Fibroblast of pulmonary artery (primary cell): Measurements from ENCODE around the gene RFNG.

Experiments
- DNase-seq: peaks from one replicate; pipeline ENCODE4 v3.0.0-alpha.2; 2010; ENCODE audit warnings: low read depth
- H3K4me3 ChIP-seq: replicated peaks from 2 replicates; pipeline ENCODE4 v1.5.1; 2011; ENCODE audit warnings: low read depth, mild to moderate bottlenecking, control low read depth, low read length, moderate library complexity
- TF ChIP-seq, protein P1 (sequence below): IDR thresholded peaks from 2 replicates; pipeline ENCODE4 v1.5.1; 2011; ENCODE audit warnings: mild to moderate bottlenecking, control low read depth, low read length, inconsistent platforms; ENCODE audit errors: missing control alignments

The RFNG gene

DNA sequence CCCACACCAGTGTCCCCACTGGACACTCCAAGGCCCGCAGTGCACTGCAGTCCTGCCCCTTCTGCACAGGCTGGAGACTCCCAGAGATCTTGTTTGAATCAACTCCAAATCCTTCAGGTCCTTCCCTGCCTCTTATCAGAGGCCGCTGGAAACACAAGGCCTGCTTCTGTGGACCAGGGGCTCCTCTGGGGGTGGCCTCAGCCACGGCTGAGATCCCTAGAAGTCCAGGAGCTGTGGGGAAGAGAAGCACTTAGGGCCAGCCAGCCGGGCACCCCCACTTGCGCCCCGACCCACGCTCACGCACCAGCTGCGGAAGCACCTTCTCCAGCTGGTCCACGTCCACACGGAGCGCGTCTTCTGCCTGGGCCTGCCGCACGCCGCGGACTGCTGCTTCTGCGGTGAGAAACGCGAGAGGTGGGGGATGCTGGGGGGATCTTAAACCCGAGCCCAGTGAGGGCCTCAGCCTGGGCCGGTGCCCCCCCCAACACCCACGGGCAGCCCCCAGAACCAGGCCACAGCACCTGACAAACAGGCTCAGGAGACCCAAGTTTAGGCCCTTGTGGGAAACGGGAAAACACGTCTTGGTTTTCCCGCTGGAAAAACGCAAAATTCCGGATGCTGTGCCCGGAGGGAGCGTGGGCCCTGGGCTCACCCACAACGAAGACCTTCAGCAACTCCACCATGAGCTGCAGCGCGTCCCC, 32.5 kb downstream of the RFNG start:
- H3K4me3 ChIP-seq, result no peak overlapping the region
- DNase-seq, result no peak
- TF ChIP-seq, protein P1, sequence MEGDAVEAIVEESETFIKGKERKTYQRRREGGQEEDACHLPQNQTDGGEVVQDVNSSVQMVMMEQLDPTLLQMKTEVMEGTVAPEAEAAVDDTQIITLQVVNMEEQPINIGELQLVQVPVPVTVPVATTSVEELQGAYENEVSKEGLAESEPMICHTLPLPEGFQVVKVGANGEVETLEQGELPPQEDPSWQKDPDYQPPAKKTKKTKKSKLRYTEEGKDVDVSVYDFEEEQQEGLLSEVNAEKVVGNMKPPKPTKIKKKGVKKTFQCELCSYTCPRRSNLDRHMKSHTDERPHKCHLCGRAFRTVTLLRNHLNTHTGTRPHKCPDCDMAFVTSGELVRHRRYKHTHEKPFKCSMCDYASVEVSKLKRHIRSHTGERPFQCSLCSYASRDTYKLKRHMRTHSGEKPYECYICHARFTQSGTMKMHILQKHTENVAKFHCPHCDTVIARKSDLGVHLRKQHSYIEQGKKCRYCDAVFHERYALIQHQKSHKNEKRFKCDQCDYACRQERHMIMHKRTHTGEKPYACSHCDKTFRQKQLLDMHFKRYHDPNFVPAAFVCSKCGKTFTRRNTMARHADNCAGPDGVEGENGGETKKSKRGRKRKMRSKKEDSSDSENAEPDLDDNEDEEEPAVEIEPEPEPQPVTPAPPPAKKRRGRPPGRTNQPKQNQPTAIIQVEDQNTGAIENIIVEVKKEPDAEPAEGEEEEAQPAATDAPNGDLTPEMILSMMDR, result no peak

DNA sequence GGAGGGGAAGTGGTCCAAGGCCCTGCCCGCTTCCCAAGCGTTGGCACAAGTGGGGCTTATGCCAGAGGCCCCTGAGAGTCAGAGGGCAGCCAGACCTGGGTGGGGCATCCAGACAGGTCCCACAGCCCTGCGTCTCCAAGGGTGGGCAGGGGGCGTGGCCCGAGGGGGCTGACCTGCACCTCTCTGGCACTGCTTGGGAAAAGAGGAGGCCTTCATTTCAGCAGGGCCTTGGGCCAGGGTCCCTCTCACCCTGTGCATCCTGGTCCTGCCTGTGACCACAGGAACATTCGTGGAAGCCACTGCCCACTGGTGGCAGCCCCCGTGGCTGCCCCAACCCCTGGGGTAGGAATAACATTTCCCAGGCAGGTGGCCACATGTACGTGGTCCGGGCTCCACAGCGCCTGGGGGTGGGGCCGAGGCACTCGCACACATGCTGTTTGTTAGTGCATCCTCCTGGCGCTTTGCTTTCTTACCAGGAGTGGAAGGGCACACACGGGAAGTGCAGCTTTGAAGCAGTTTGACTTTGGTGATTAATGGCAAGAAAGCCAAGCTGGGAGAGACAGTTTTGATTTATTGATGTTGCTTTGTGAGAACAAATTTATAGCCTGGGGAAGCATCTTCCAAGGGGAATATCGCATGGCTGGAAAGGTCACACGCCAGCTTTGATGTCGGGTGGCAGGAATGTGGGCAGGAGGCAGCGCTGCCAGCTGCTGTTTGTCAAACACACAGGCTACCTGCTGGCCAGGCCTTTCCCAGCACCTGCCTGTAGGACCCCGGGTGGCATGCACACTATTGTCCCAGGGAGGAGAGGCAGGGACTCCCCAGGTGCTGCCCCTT, 33.2 kb downstream of the RFNG start:
- TF ChIP-seq, protein P1, result no peak
- no peak for DNase-seq
- no peak overlapping the region for H3K4me3 ChIP-seq

DNA sequence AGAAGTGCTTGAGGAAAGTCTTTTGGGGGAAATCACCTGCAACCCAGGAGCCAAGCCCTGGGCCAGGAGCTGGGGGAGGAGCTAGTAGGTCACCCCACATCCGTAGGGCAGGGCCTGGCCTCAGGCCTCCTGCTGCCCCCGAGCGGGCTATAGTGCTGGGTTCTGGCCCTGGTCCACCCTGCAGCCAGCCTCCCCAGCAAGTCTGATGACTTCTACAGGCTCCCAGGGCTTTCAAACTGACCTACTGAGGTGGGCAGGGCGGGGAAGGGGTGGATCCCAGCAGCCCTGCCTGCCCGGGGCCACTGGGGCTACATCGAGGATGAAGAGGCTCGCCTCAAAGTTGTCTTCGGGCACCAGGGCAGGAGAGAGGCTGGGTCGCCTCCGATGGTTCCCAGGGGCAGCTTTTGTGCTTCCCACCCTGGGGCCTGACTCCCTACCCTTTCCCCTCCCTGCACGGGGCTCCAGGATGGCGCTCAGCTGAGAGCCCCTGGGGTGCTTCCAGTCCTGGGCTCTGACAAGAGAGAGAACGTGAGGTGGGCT, 33.9 kb downstream of the RFNG start:
- no peak for DNase-seq
- TF ChIP-seq, protein P1, result no peak
- H3K4me3 ChIP-seq, result no peak overlapping the region

DNA sequence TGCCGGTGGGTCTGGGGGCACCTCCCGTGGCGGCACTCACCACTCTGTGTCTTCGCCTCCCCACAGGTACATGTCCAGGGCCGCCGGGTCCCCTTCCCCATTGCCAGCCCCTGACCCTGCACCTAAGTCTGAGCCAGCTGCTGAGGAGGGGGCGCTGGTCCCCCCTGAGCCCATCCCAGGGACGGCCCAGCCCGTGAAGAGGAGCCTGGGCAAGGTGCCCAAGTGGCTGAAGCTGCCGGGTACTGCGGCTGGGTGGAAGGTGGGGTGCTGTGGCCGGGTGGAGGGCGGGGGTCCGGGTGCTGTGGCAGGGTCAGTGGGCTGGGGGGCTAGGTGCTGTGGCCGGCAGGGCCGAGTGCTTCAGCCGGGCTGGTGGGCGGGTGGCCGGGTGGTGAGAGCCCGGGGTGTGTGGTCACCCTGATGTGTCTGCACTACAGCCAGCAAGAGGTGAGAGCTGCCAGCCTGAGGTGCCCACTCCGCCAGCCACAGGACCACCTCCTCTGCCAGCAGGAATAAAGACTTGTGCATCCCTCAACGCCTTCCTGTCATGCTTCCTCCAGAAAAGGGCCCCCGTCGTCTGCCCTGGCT, 34.6 kb downstream of the RFNG start:
- TF ChIP-seq, protein P1, result no peak
- no peak for DNase-seq
- H3K4me3 ChIP-seq, result no peak overlapping the region

DNA sequence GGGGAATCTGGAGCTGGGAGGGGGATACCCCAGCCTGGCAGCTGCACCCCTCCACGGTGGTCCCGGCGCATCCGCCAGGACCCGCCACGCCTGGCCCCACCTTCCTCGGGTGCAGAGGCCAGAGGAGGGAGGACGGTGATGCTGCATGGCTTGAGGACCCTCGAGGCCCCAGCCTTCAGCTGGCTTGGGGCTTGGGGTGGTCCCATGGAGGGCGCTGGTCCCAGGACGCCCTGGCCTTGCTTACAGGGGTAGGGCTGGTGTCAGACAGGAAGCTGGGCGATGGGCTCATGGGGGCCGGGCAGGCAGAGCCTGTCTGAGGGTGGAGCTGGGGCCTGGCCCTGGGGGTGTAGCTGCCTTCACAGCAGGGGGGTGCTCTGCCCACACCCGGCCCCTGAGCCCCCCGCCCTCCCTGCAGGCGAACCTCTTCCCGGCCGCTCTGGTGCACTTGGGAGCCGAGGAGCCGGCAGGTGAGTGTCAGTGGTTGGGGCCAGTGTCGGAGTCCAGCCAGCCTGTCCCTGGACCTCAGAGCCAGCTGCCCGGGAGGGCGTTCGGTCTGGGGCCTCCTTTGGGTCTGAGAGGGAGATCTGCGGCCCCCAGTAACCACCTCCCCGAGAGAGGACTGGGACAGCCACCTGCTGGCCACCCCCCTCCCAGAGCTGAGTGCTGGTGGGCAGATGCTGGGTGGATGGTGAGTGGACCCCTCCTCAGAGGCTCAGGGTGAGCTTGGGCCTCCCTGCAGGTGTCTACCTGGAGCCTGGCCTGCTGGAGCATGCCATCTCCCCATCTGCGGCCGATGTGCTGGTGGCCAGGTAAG, 35.3 kb downstream of the RFNG start:
- TF ChIP-seq, protein P1, result no peak
- no peak for DNase-seq
- no peak overlapping the region for H3K4me3 ChIP-seq

DNA sequence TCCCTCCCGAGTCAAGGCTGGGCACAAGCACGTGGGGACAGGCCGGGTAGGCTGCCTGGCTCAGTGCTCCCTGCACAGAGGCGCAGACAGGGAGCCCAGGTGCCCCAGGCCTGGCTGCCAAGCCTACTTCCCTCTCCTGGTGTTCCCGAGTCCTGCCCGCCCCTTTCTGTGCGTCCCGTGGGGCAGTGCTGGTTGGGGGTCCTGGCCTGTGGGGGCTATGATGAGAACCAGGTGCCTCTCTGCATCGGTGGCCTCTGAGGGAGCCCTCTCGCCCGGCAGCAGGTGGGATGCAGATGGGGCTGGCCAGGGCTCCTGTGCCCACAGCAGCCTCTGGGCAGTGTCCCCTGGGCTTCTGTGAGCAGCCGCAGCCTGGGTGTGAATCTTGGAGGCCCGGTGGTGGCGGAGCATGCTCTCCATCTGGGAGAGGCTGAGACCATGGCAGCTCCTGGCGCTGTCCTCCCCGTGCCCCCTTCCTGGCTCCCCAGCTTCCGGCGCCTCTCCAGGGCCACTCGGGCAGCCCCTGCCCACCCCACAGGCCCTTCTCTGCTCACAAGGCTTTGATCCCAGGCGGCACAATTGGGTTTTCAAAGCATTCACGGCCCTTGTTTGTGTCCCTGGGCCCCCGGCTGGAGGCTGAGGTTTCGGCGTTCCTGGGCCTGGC, 36.2 kb downstream of the RFNG start:
- TF ChIP-seq, protein P1, result no peak
- H3K4me3 ChIP-seq, result no peak overlapping the region
- DNase-seq, result no peak
